PC-9 (cell line): Measurements from ENCODE around the gene LMNB1.

ENCODE experiments used
- CTCF ChIP-seq: fragments of 200-600 bp; sonication (generic); conservative IDR thresholded peaks from 2 replicates; pipeline ENCODE4 v1.6.1; 2017; ENCODE audit warnings: mixed run types, antibody characterized with exemption, mild to moderate bottlenecking, moderate library complexity
- EZH2 ChIP-seq: fragments of 200-600 bp; sonication (generic); IDR thresholded peaks from 2 replicates; pipeline ENCODE4 v1.8.0; 2017; ENCODE audit warnings: antibody characterized with exemption, low read depth

GRCh38 chr5:126799780-126800179 lies 22.8 kb downstream of the LMNB1 start:
- TF ChIP-seq CTCF: no peak
- TF ChIP-seq EZH2: no peak
